ENCODE results near the gene GPR61. TPM values are rescaled to one million over a fixed set of nuclear protein-coding genes. Genes with fewer than 3 reads are reported as not detected.

Gene GPR61
- polyA plus RNA-seq, 1 donor from 2014 or later, result 9.7 TPM

DNA sequence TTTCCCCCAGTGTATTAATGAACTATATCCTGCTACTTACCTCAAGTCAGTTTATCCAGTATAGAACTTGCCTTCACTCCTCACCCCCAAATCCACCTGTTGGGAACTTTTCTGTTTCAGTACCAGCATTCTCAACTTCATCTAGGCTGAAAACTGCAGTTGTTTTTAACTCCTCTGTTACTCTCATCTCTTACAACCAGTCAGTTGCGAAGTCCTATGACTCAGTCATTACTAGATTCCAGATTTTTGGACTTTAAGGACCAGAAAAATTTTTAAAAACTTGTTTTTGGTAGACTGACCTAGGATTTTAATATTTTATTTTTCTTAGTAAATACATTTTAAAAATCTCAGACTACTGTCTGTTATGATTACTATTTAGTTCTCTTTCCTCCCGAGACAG is 16.9 kb downstream of the GPR61 start:
- no peak overlapping the region for H3K9ac ChIP-seq (ENCODE audit: low read length)
- no peak overlapping the region for H3K27ac ChIP-seq (ENCODE audit: low read length)
- no peaks in the 10 kb centered on the region for H3K9me2 ChIP-seq (ENCODE audit: insufficient read depth, low read length)
- TF ChIP-seq, protein P1, sequence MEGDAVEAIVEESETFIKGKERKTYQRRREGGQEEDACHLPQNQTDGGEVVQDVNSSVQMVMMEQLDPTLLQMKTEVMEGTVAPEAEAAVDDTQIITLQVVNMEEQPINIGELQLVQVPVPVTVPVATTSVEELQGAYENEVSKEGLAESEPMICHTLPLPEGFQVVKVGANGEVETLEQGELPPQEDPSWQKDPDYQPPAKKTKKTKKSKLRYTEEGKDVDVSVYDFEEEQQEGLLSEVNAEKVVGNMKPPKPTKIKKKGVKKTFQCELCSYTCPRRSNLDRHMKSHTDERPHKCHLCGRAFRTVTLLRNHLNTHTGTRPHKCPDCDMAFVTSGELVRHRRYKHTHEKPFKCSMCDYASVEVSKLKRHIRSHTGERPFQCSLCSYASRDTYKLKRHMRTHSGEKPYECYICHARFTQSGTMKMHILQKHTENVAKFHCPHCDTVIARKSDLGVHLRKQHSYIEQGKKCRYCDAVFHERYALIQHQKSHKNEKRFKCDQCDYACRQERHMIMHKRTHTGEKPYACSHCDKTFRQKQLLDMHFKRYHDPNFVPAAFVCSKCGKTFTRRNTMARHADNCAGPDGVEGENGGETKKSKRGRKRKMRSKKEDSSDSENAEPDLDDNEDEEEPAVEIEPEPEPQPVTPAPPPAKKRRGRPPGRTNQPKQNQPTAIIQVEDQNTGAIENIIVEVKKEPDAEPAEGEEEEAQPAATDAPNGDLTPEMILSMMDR (IDR thresholded peaks at IDR 0.05; ENCODE audit: poor library complexity, severe bottlenecking), result no peak
- no peak for TF ChIP-seq RAD21 (conservative IDR thresholded peaks at IDR 0.05)
- TF ChIP-seq MXI1 (conservative IDR thresholded peaks at IDR 0.05; ENCODE audit: poor library complexity, severe bottlenecking), result no peak
- no peak for TF ChIP-seq SMC3 (conservative IDR thresholded peaks at IDR 0.05; ENCODE audit: poor library complexity)
- no peak for TF ChIP-seq EZH2 (IDR thresholded peaks at IDR 0.05; ENCODE audit: borderline replicate concordance, insufficient read depth, low read length, poor library complexity, severe bottlenecking)
- no peak for TF ChIP-seq TAF1 (IDR thresholded peaks at IDR 0.05; ENCODE audit: low read depth)
- no peak for TF ChIP-seq EP300 (conservative IDR thresholded peaks at IDR 0.05; ENCODE audit: poor library complexity, severe bottlenecking)
- TF ChIP-seq, protein P2, sequence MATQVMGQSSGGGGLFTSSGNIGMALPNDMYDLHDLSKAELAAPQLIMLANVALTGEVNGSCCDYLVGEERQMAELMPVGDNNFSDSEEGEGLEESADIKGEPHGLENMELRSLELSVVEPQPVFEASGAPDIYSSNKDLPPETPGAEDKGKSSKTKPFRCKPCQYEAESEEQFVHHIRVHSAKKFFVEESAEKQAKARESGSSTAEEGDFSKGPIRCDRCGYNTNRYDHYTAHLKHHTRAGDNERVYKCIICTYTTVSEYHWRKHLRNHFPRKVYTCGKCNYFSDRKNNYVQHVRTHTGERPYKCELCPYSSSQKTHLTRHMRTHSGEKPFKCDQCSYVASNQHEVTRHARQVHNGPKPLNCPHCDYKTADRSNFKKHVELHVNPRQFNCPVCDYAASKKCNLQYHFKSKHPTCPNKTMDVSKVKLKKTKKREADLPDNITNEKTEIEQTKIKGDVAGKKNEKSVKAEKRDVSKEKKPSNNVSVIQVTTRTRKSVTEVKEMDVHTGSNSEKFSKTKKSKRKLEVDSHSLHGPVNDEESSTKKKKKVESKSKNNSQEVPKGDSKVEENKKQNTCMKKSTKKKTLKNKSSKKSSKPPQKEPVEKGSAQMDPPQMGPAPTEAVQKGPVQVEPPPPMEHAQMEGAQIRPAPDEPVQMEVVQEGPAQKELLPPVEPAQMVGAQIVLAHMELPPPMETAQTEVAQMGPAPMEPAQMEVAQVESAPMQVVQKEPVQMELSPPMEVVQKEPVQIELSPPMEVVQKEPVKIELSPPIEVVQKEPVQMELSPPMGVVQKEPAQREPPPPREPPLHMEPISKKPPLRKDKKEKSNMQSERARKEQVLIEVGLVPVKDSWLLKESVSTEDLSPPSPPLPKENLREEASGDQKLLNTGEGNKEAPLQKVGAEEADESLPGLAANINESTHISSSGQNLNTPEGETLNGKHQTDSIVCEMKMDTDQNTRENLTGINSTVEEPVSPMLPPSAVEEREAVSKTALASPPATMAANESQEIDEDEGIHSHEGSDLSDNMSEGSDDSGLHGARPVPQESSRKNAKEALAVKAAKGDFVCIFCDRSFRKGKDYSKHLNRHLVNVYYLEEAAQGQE (IDR thresholded peaks at IDR 0.05; ENCODE audit: borderline replicate concordance), result no peak
- no peak for TF ChIP-seq POLR2AphosphoS5 (IDR thresholded peaks at IDR 0.05)
- H2AFZ ChIP-seq (ENCODE audit: low read depth, low read length), result no peak overlapping the region
- peaks cover 88% of the 10 kb centered on the region for H3K79me2 ChIP-seq (replicated peaks; ENCODE audit: insufficient read depth, low read length)
- no peaks in the 10 kb centered on the region for H3K36me3 ChIP-seq (ENCODE audit: insufficient read depth, low read length)
- no peaks in the 10 kb centered on the region for H3K27me3 ChIP-seq (ENCODE audit: insufficient read depth, low read depth, low read length)
- no peaks in the 10 kb centered on the region for H3F3A ChIP-seq (ENCODE audit: insufficient read depth, low read length, poor library complexity, severe bottlenecking)
- H3K4me3 ChIP-seq (ENCODE audit: low read length), result no peak overlapping the region
- no peak overlapping the region for H3K4me2 ChIP-seq (ENCODE audit: low read length)
- H3K9me3 ChIP-seq (ENCODE audit: low read length), result no peaks in the 10 kb centered on the region
- no peaks in the 10 kb centered on the region for H4K20me1 ChIP-seq (ENCODE audit: insufficient read depth)

DNA sequence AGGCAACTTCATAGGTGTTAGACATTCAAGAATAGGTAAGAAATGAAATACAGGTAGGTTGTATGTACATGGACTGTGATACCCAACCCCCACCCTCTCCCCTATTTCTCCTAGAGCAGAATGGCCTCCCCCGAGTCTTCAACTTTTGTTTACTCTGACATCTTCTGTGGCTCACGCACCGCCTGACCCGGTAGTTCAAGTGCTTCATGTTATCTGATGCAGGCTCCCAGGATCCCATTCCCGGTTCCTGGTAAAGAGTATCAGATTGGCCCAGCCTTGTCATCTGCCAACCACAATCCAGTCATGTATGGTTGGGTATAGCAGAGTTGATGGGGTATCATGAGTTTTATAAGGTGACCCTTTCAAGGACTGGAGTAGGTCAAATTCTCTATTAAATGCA is 17.8 kb downstream of the GPR61 start:
- Histone ChIP-seq H3K9ac (ENCODE audit: low read length) (no peak overlapping the region), H4K20me1 (ENCODE audit: insufficient read depth) (no peaks in the 10 kb centered on the region), H3K79me2 (replicated peaks; ENCODE audit: insufficient read depth, low read length) (peaks cover 88% of the 10 kb centered on the region), H2AFZ (ENCODE audit: low read depth, low read length) (no peak overlapping the region), H3K9me3 (ENCODE audit: low read length) (no peaks in the 10 kb centered on the region), H3K27ac (ENCODE audit: low read length) (no peak overlapping the region), H3K4me3 (ENCODE audit: low read length) (no peak overlapping the region), H3F3A (ENCODE audit: insufficient read depth, low read length, poor library complexity, severe bottlenecking) (no peaks in the 10 kb centered on the region), H3K9me2 (ENCODE audit: insufficient read depth, low read length) (no peaks in the 10 kb centered on the region), H3K4me2 (ENCODE audit: low read length) (no peak overlapping the region), H3K36me3 (ENCODE audit: insufficient read depth, low read length) (no peaks in the 10 kb centered on the region), H3K27me3 (ENCODE audit: insufficient read depth, low read depth, low read length) (no peaks in the 10 kb centered on the region)
- TF ChIP-seq EZH2 (IDR thresholded peaks at IDR 0.05; ENCODE audit: borderline replicate concordance, insufficient read depth, low read length, poor library complexity, severe bottlenecking) (no peak), EP300 (conservative IDR thresholded peaks at IDR 0.05; ENCODE audit: poor library complexity, severe bottlenecking) (no peak), SMC3 (conservative IDR thresholded peaks at IDR 0.05; ENCODE audit: poor library complexity) (no peak), RAD21 (conservative IDR thresholded peaks at IDR 0.05) (no peak), TAF1 (IDR thresholded peaks at IDR 0.05; ENCODE audit: low read depth) (no peak), MXI1 (conservative IDR thresholded peaks at IDR 0.05; ENCODE audit: poor library complexity, severe bottlenecking) (no peak), POLR2AphosphoS5 (IDR thresholded peaks at IDR 0.05) (no peak)
- TF ChIP-seq, protein P1 (IDR thresholded peaks at IDR 0.05; ENCODE audit: poor library complexity, severe bottlenecking), result no peak
- TF ChIP-seq, protein P2 (IDR thresholded peaks at IDR 0.05; ENCODE audit: borderline replicate concordance), result no peak
